SK-N-SH treated with all-trans-retinoic acid at 6 μM for 48 hours (cell line): ENCODE measurements around the gene PLA2G6.

Experiments
- ATAC-seq: fragments of 200-7000 bp; cut with Tn5 transposase; 3 replicates; pipeline ENCODE4 v1.9.1; 2020; ENCODE audit warnings: mild to moderate bottlenecking, moderate library complexity
- ARNTL ChIP-seq: fragments of 450-650 bp; formaldehyde crosslinking; IDR thresholded peaks from 2 replicates; pipeline ENCODE4 v1.5.0; 2020; ENCODE audit warnings: low read depth, mild to moderate bottlenecking, moderate library complexity, borderline replicate concordance
- BACH2 ChIP-seq: fragments of 250-450 bp; sonication (Bioruptor Pico); IDR thresholded peaks from 2 replicates; pipeline ENCODE4 v1.9.0; 2021; ENCODE audit warnings: mild to moderate bottlenecking, borderline replicate concordance
- CREB5 ChIP-seq: fragments of 250-450 bp; sonication (Bioruptor Pico); IDR thresholded peaks from 2 replicates; pipeline ENCODE4 v1.5.1; 2020; ENCODE audit warnings: low read depth, mild to moderate bottlenecking, moderate library complexity
- CSDC2 ChIP-seq: fragments of 250-450 bp; sonication (Bioruptor Pico); IDR thresholded peaks from 2 replicates; pipeline ENCODE4 v1.5.0; 2020; ENCODE audit warnings: mild to moderate bottlenecking, moderate library complexity
- ESRRG ChIP-seq: fragments of 250-450 bp; sonication (Bioruptor Pico); IDR thresholded peaks from 2 replicates; pipeline ENCODE4 v1.6.1; 2021; ENCODE audit warnings: mild to moderate bottlenecking
- ISL1 ChIP-seq: fragments of 250-450 bp; sonication (Bioruptor Pico); IDR thresholded peaks from 2 replicates; pipeline ENCODE4 v2.1.2; 2022; ENCODE audit warnings: mild to moderate bottlenecking, moderate library complexity
- OSR1 ChIP-seq: fragments of 250-450 bp; sonication (Bioruptor Pico); IDR thresholded peaks from 2 replicates; pipeline ENCODE4 v1.8.0; 2022; ENCODE audit warnings: moderate library complexity, mild to moderate bottlenecking, inconsistent platforms
- PATZ1 ChIP-seq: fragments of 250-450 bp; sonication (Bioruptor Pico); IDR thresholded peaks from 2 replicates; pipeline ENCODE4 v1.8.0; 2020; ENCODE audit warnings: mild to moderate bottlenecking, moderate library complexity, borderline replicate concordance
- PPARA ChIP-seq: fragments of 250-450 bp; sonication (Bioruptor Pico); IDR thresholded peaks from 2 replicates; pipeline ENCODE4 v1.5.0; 2020; ENCODE audit warnings: mild to moderate bottlenecking, borderline replicate concordance
- SNAI2 ChIP-seq: fragments of 250-450 bp; sonication (Bioruptor Pico); IDR thresholded peaks from 2 replicates; pipeline ENCODE4 v1.5.0; 2020; ENCODE audit warnings: mild to moderate bottlenecking, moderate library complexity
- TCF4 ChIP-seq: fragments of 250-450 bp; sonication (Bioruptor Pico); IDR thresholded peaks from 2 replicates; pipeline ENCODE4 v1.8.0; 2021; ENCODE audit warnings: mild to moderate bottlenecking, moderate library complexity, borderline replicate concordance
- ZNF565 ChIP-seq: fragments of 450-650 bp; formaldehyde crosslinking; conservative IDR thresholded peaks from 2 replicates; pipeline ENCODE4 v1.5.0; 2020; ENCODE audit warnings: low read depth, mild to moderate bottlenecking, moderate library complexity
- ZNF70 ChIP-seq: fragments of 450-650 bp; formaldehyde crosslinking; IDR thresholded peaks from 2 replicates; pipeline ENCODE4 v1.5.0; 2020; ENCODE audit warnings: mild to moderate bottlenecking, moderate library complexity
- ZNF8 ChIP-seq: fragments of 450-650 bp; formaldehyde crosslinking; IDR thresholded peaks from 2 replicates; pipeline ENCODE4 v1.5.0; 2020; ENCODE audit warnings: mild to moderate bottlenecking, moderate library complexity
- TF ChIP-seq, protein P1 (sequence below): fragments of 250-450 bp; sonication (Bioruptor Pico); IDR thresholded peaks from 2 replicates; pipeline ENCODE4 v1.5.1; 2021; ENCODE audit warnings: mild to moderate bottlenecking, moderate library complexity
- TF ChIP-seq, protein P2 (sequence below): fragments of 250-450 bp; sonication (Bioruptor Pico); IDR thresholded peaks from 2 replicates; pipeline ENCODE4 v1.8.0; 2021; ENCODE audit warnings: low read depth, mild to moderate bottlenecking, moderate library complexity, borderline replicate concordance
- TF ChIP-seq, protein P3 (sequence below): fragments of 250-450 bp; sonication (Bioruptor Pico); IDR thresholded peaks from 2 replicates; pipeline ENCODE4 v1.5.0; 2020; ENCODE audit warnings: mild to moderate bottlenecking, moderate library complexity

Gene PLA2G6

DNA sequence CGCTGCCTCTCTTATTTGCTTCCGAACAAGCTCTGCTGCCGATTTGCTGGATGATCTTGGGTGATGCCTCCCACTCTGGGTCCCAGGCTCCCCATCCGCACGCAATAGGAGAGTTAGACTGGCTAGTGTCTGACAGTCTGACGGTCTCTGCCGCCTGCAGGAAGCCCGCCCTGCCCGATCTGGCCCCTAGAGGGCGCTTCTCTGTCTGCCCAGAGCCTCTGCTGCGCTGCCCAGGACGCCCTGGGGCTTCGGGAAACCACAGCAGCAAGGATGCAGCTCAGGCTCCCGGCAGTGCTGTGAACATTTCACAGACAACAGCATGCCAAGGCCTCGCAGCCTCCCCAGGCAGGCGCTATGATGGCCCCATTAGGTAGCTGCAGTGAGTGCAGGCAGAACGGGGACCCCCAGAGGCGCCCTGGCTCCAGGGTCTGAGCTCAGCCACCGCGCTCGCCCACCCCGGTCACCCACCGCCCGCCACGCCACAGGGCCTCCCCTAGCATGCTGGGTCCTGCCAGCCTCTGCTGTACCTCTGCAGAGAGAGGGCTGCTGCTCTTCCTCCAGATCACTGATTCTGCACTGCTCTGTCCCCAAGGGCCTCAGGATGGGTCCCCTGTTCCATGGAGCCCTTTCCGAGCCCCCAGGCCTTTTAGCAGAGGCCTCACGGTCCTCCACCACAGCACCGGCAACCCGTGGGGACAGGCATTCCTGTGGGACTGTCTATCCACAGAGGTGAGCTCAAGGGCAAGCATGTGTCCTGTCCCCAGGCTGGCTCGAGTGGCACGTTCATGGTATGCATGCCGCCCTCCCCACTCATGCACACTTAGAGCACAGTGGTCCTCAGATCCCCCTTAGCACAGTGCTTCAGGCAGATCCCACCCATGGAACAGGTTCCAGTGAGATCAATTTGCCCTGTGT lies 66.9 kb downstream of the PLA2G6 start:
- ATAC-seq, result peak; percentile 99
- TF ChIP-seq SNAI2 (CRISPR knock-in tag) (no peak), ARNTL (CRISPR knock-in tag) (no peak), CSDC2 (CRISPR knock-in tag) (no peak), PATZ1 (CRISPR knock-in tag) (no peak), OSR1 (no peak), TCF4 (CRISPR knock-in tag) (no peak), ZNF8 (CRISPR knock-in tag) (no peak), PPARA (CRISPR knock-in tag) (no peak)
- TF ChIP-seq, protein P1, sequence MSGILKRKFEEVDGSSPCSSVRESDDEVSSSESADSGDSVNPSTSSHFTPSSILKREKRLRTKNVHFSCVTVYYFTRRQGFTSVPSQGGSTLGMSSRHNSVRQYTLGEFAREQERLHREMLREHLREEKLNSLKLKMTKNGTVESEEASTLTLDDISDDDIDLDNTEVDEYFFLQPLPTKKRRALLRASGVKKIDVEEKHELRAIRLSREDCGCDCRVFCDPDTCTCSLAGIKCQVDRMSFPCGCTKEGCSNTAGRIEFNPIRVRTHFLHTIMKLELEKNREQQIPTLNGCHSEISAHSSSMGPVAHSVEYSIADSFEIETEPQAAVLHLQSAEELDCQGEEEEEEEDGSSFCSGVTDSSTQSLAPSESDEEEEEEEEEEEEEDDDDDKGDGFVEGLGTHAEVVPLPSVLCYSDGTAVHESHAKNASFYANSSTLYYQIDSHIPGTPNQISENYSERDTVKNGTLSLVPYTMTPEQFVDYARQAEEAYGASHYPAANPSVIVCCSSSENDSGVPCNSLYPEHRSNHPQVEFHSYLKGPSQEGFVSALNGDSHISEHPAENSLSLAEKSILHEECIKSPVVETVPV, result no peak

GRCh38 chr22:38112381-38112780 lies 69.2 kb downstream of the PLA2G6 start:
- TF ChIP-seq BACH2 (CRISPR knock-in tag) (no peak), TCF4 (CRISPR knock-in tag) (no peak), PATZ1 (CRISPR knock-in tag) (no peak), CREB5 (CRISPR knock-in tag) (no peak), PPARA (CRISPR knock-in tag) (no peak), ZNF565 (no peak), ZNF70 (no peak), ARNTL (CRISPR knock-in tag) (no peak), ESRRG (no peak), ISL1 (CRISPR knock-in tag) (no peak), ZNF8 (CRISPR knock-in tag) (no peak)
- TF ChIP-seq, protein P2, sequence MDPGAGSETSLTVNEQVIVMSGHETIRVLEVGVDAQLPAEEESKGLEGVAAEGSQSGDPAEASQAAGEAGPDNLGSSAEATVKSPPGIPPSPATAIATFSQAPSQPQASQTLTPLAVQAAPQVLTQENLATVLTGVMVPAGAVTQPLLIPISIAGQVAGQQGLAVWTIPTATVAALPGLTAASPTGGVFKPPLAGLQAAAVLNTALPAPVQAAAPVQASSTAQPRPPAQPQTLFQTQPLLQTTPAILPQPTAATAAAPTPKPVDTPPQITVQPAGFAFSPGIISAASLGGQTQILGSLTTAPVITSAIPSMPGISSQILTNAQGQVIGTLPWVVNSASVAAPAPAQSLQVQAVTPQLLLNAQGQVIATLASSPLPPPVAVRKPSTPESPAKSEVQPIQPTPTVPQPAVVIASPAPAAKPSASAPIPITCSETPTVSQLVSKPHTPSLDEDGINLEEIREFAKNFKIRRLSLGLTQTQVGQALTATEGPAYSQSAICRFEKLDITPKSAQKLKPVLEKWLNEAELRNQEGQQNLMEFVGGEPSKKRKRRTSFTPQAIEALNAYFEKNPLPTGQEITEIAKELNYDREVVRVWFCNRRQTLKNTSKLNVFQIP (CRISPR knock-in tag), result no peak
- TF ChIP-seq, protein P1, result no peak
- TF ChIP-seq, protein P3, sequence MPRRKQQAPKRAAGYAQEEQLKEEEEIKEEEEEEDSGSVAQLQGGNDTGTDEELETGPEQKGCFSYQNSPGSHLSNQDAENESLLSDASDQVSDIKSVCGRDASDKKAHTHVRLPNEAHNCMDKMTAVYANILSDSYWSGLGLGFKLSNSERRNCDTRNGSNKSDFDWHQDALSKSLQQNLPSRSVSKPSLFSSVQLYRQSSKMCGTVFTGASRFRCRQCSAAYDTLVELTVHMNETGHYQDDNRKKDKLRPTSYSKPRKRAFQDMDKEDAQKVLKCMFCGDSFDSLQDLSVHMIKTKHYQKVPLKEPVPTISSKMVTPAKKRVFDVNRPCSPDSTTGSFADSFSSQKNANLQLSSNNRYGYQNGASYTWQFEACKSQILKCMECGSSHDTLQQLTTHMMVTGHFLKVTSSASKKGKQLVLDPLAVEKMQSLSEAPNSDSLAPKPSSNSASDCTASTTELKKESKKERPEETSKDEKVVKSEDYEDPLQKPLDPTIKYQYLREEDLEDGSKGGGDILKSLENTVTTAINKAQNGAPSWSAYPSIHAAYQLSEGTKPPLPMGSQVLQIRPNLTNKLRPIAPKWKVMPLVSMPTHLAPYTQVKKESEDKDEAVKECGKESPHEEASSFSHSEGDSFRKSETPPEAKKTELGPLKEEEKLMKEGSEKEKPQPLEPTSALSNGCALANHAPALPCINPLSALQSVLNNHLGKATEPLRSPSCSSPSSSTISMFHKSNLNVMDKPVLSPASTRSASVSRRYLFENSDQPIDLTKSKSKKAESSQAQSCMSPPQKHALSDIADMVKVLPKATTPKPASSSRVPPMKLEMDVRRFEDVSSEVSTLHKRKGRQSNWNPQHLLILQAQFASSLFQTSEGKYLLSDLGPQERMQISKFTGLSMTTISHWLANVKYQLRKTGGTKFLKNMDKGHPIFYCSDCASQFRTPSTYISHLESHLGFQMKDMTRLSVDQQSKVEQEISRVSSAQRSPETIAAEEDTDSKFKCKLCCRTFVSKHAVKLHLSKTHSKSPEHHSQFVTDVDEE (CRISPR knock-in tag), result no peak
- no peak for ATAC-seq
